H1 (cell line): ENCODE results near the gene PRICKLE2. TPM values are rescaled to one million over a fixed set of nuclear protein-coding genes. Genes with fewer than 3 reads are reported as not detected.

ENCODE experiments used
- CTCF ChIA-PET: fragments of 300-600 bp; sonication (Branson Sonifier 250); formaldehyde crosslinking; loops from one replicate; lab custom pipeline; 2021; ENCODE audit not compliant: partially characterized antibody; lab: Charles Lee
- POLR2A ChIA-PET: fragments of 300-600 bp; sonication (Branson Sonifier 250); formaldehyde crosslinking; loops from one replicate; lab custom pipeline; 2021; ENCODE audit warnings: inconsistent platforms; ENCODE audit not compliant: partially characterized antibody; lab: Charles Lee
- DNase-seq, 2 experiments: peaks; one replicate each; pipeline versions ENCODE4 v3.0.0 to v3.0.0-alpha.2; 2010 to 2022; ENCODE audit warnings: low spot score in 2 of 2, low read depth in 1 of 2, mixed read lengths in 1 of 2
- FAIRE-seq: peaks from 2 replicates; lab custom pipeline; 2011; peaks lifted over from hg19 to GRCh38; lab: Jason Lieb, UNC
- H2AFZ ChIP-seq: 2 replicates; pipeline ENCODE4 v1.8.1; 2012; ENCODE audit warnings: low read length, inconsistent platforms
- H2AK5ac ChIP-seq: 2 replicates; pipeline ENCODE4 v1.6.1; 2013; ENCODE audit warnings: low read depth, low read length
- H2BK120ac ChIP-seq: replicated peaks from 2 replicates; pipeline ENCODE3; 2013; ENCODE audit warnings: low read depth, low read length, inconsistent platforms
- H2BK12ac ChIP-seq: 2 replicates; pipeline ENCODE4 v1.6.1; 2013; ENCODE audit warnings: low read depth, low read length
- H2BK15ac ChIP-seq: 2 replicates; pipeline ENCODE4 v1.6.1; 2013; ENCODE audit warnings: low read length
- H2BK20ac ChIP-seq: 2 replicates; pipeline ENCODE4 v1.6.1; 2013; ENCODE audit warnings: low read length
- H2BK5ac ChIP-seq: 2 replicates; pipeline ENCODE4 v1.6.1; 2013; ENCODE audit warnings: low read depth, low read length
- H3K14ac ChIP-seq: 2 replicates; pipeline ENCODE4 v1.6.1; 2013; ENCODE audit warnings: inconsistent platforms; ENCODE audit not compliant: insufficient read length
- H3K18ac ChIP-seq: 2 replicates; pipeline ENCODE4 v1.6.1; 2013; ENCODE audit warnings: low read length; ENCODE audit errors: extremely low read depth
- H3K23ac ChIP-seq: 2 replicates; pipeline ENCODE4 v1.6.1; 2013; ENCODE audit warnings: inconsistent platforms; ENCODE audit not compliant: insufficient read length
- H3K23me2 ChIP-seq: 2 replicates; pipeline ENCODE4 v1.6.1; 2013; ENCODE audit warnings: low read depth, low read length
- H3K27ac ChIP-seq: 2 replicates; pipeline ENCODE4 v1.6.1; 2011; ENCODE audit warnings: low read depth, low read length, inconsistent platforms
- H3K27me3 ChIP-seq, 4 experiments: replicated peaks in 1 of 4; 1 replicate in 1 of 4; 2 replicates in 3 of 4; pipeline versions ENCODE4 v1.6.1 to v1.8.1; 2011 to 2013; ENCODE audit warnings: low read length in 3 of 4, mild to moderate bottlenecking in 3 of 4, inconsistent platforms in 2 of 4, mixed read lengths in 2 of 4, moderate library complexity in 1 of 4; ENCODE audit not compliant: control insufficient read depth in 3 of 4, insufficient read depth in 3 of 4; ENCODE audit errors: extremely low read depth in 1 of 4
- H3K36me3 ChIP-seq, 4 experiments: 2 replicates each; pipeline versions ENCODE4 v1.6.1 to v1.8.1; 2011 to 2013; ENCODE audit warnings: mild to moderate bottlenecking in 4 of 4, low read length in 3 of 4, moderate library complexity in 2 of 4, control low read depth in 1 of 4, inconsistent platforms in 1 of 4; ENCODE audit not compliant: insufficient read depth in 4 of 4, control insufficient read depth in 2 of 4
- H3K4ac ChIP-seq: replicated peaks from 2 replicates; pipeline ENCODE3; 2013; ENCODE audit warnings: low read length, low read depth, mixed read lengths, inconsistent platforms; ENCODE audit not compliant: insufficient read length
- H3K4me1 ChIP-seq, 4 experiments: replicated peaks in 1 of 4; 1 replicate in 1 of 4; 2 replicates in 3 of 4; pipeline versions ENCODE4 v1.6.1 to v1.8.1; 2011 to 2013; ENCODE audit warnings: low read length in 3 of 4, inconsistent platforms in 2 of 4, mixed read lengths in 1 of 4; ENCODE audit not compliant: insufficient read depth in 4 of 4, control insufficient read depth in 3 of 4
- H3K4me2 ChIP-seq, 2 experiments: 2 replicates each; pipeline versions ENCODE4 v1.6.1 to v1.8.1; 2011 to 2013; ENCODE audit warnings: low read depth in 2 of 2, low read length in 2 of 2, control low read depth in 1 of 2, inconsistent platforms in 1 of 2, mild to moderate bottlenecking in 1 of 2; ENCODE audit not compliant: insufficient read depth in 1 of 2
- H3K4me3 ChIP-seq, 4 experiments: fragments of 200-600, 300-600 bp in 1 of 4; sonication (generic), shearing (Covaris generic), sonication (Bioruptor Twin) in 1 of 4; 2 replicates each; pipeline versions ENCODE4 v1.5.1 to v1.8.1; 2011 to 2016; ENCODE audit warnings: low read length in 4 of 4, low read depth in 3 of 4, control low read depth in 2 of 4, inconsistent platforms in 2 of 4, mild to moderate bottlenecking in 2 of 4, mixed read lengths in 1 of 4, moderate library complexity in 1 of 4; ENCODE audit not compliant: insufficient read depth in 2 of 4; ENCODE audit errors: extremely low read depth in 1 of 4
- H3K56ac ChIP-seq: replicated peaks from 2 replicates; pipeline ENCODE3; 2013; ENCODE audit warnings: low read depth, mild to moderate bottlenecking, mixed read lengths, low read length, inconsistent platforms; ENCODE audit not compliant: insufficient read length
- H3K79me1 ChIP-seq: 2 replicates; pipeline ENCODE4 v1.6.1; 2013; ENCODE audit warnings: low read depth, low read length, control low read depth
- H3K79me2 ChIP-seq, 2 experiments: 2 replicates each; pipeline versions ENCODE4 v1.6.1 to v1.8.1; 2012 to 2013; ENCODE audit warnings: low read length in 2 of 2, mild to moderate bottlenecking in 2 of 2, inconsistent platforms in 1 of 2; ENCODE audit not compliant: insufficient read depth in 2 of 2, control insufficient read depth in 1 of 2
- H3K9ac ChIP-seq, 4 experiments: replicated peaks in 1 of 4; 1 replicate in 1 of 4; 2 replicates in 3 of 4; pipeline versions ENCODE4 v1.6.1 to v1.8.1; 2011 to 2013; ENCODE audit warnings: low read depth in 3 of 4, low read length in 3 of 4, control low read depth in 2 of 4, mild to moderate bottlenecking in 2 of 4, moderate library complexity in 2 of 4, inconsistent platforms in 1 of 4; ENCODE audit errors: extremely low read depth in 1 of 4
- H3K9me3 ChIP-seq, 2 experiments: 2 replicates each; pipeline versions ENCODE4 v1.6.1 to v1.8.1; 2012 to 2013; ENCODE audit warnings: mild to moderate bottlenecking in 2 of 2, moderate library complexity in 2 of 2, control low read depth in 1 of 2, inconsistent platforms in 1 of 2, low read depth in 1 of 2, low read length in 1 of 2, mixed read lengths in 1 of 2; ENCODE audit not compliant: insufficient read depth in 2 of 2
- H4K20me1 ChIP-seq, 2 experiments: replicated peaks in 1 of 2; 2 replicates each; pipeline versions ENCODE3 to v1.8.1; 2011 to 2013; ENCODE audit warnings: inconsistent platforms in 2 of 2, low read length in 2 of 2, mild to moderate bottlenecking in 1 of 2; ENCODE audit not compliant: insufficient read depth in 2 of 2, control insufficient read depth in 1 of 2
- H4K5ac ChIP-seq: 2 replicates; pipeline ENCODE4 v1.6.1; 2013; ENCODE audit warnings: low read length, low read depth, mixed read lengths, inconsistent platforms; ENCODE audit not compliant: insufficient read length
- H4K8ac ChIP-seq: 2 replicates; pipeline ENCODE4 v1.8.0; 2013; ENCODE audit warnings: mild to moderate bottlenecking, moderate library complexity, low read length, inconsistent platforms; ENCODE audit not compliant: insufficient read depth; ENCODE audit errors: extremely low read depth
- H4K91ac ChIP-seq: replicated peaks from 2 replicates; pipeline ENCODE3; 2013; ENCODE audit warnings: low read length, mixed read lengths, inconsistent platforms; ENCODE audit not compliant: insufficient read length
- CHD2 ChIP-seq: IDR thresholded peaks from 2 replicates; pipeline ENCODE4 v1.6.1; 2012; ENCODE audit warnings: low read length, improper control_type of control experiment
- KDM5A ChIP-seq: fragments of 200-600 bp; IDR thresholded peaks from 2 replicates; pipeline ENCODE4 v1.7.1; 2012; ENCODE audit warnings: mild to moderate bottlenecking, low read length, inconsistent platforms, mixed read lengths
- NRF1 ChIP-seq: IDR thresholded peaks from 2 replicates; pipeline ENCODE4 v1.6.1; 2011; ENCODE audit warnings: mild to moderate bottlenecking, low read depth, low read length, improper control_type of control experiment
- PHF8 ChIP-seq: fragments of 200-600 bp; sonication (generic); conservative IDR thresholded peaks from 2 replicates; pipeline ENCODE4 v1.7.1; 2012; ENCODE audit warnings: low read depth, mild to moderate bottlenecking, inconsistent platforms, low read length, moderate library complexity
- TCF12 ChIP-seq: IDR thresholded peaks from 2 replicates; pipeline ENCODE4 v1.6.1; 2011; ENCODE audit warnings: low read depth, mild to moderate bottlenecking, low read length
- ZNF274 ChIP-seq: IDR thresholded peaks from 2 replicates; pipeline ENCODE4 v1.7.0; 2012; ENCODE audit warnings: low read length, borderline replicate concordance; ENCODE audit errors: extremely low read depth
- WGBS, 2 experiments: shearing (Covaris generic) in 1 of 2; methylation state at CpG; one replicate each; pipeline versions ENCODE4 v1.1.6 to v1.1.7; 2013 to 2015; ENCODE audit warnings: low lambda C conversion rate in 2 of 2, mixed read lengths in 2 of 2, inconsistent platforms in 1 of 2, low coverage in 1 of 2, missing lambda C conversion rate in 1 of 2; ENCODE audit not compliant: insufficient replicate concordance in 2 of 2, insufficient coverage in 1 of 2, insufficient read length in 1 of 2; ENCODE audit errors: extremely low coverage in 1 of 2, missing lambda C conversion rate in 1 of 2; 5-methylcytosine and 5-hydroxymethylcytosine counted together
- polyA plus RNA-seq, 7 experiments: library from polyadenylated mRNA; depleted of rRNA in 3 of 7; stranded (reverse) in 5 of 7; unstranded in 2 of 7; fragments of >200 nt in 5 of 7; fragments of 200-250 nt in 2 of 7; gene quantifications; 1 replicate in 5 of 7; 2 replicates in 1 of 7; 4 replicates in 1 of 7; pipeline versions ENCODE4 v1.2.1 to v1.2.3, GENCODE V29; 2011 to 2013; ENCODE audit warnings: missing spikeins in 2 of 7, mixed read lengths in 2 of 7
- total RNA-seq: library from RNA; stranded (reverse); fragmentation: NEBNext Ultra II Directional; extraction: Animal tissue kit (Norgen Biotek cat#: 25700); gene quantifications from 2 replicates; pipeline ENCODE4 v1.2.1, GENCODE V29; 2021

PRICKLE2 gene
- total and polyA plus RNA-seq, 2 of the 8 experiments (the other 6 are each of a cell fraction or from before 2014, with no cell fraction given), result 2.9 to 8.0 TPM

- H3K14ac ChIP-seq, result no peak overlapping the region
- no peaks in the 10 kb centered on the region for H3K36me3 ChIP-seq
- ChIA-PET POLR2A (no interaction called here), CTCF (interaction anchor here (0.6 to 2.1 kb wide), 4 partner anchors 9 to 207 kb away, joined by 3 to 6 read pairs (median 4); no protein-coding TSS in a partner anchor)
- H3K79me2 ChIP-seq, result no peaks in the 10 kb centered on the region
- no peak overlapping the region for H3K23ac ChIP-seq
- no peak overlapping the region for H3K27ac ChIP-seq
- H3K9ac ChIP-seq, result no peak overlapping the region
- no peaks in the 10 kb centered on the region for H3K27me3 ChIP-seq
- H2BK15ac ChIP-seq, result no peak overlapping the region
- no peaks in the 10 kb centered on the region for H3K23me2 ChIP-seq
- no peak overlapping the region for H4K8ac ChIP-seq
- H3K56ac ChIP-seq, result no peak overlapping the region
- H4K91ac ChIP-seq, result no peak overlapping the region
- DNase-seq (no peak), FAIRE-seq (no peak)
- H3K4me1 ChIP-seq, result peaks cover 0 to 15% (median 8%) of the 10 kb centered on the region in 4 experiments; a peak in 3 of 7 replicates
- no peak overlapping the region for H2BK12ac ChIP-seq
- H3K18ac ChIP-seq, result no peak overlapping the region
- H2BK5ac ChIP-seq, result no peak overlapping the region
- peaks cover 0 to 3% of the 10 kb centered on the region in 2 experiments; a peak in 1 of 4 replicates for H3K9me3 ChIP-seq
- H3K4ac ChIP-seq, result no peak overlapping the region
- H2BK20ac ChIP-seq, result no peak overlapping the region
- H4K5ac ChIP-seq, result no peak overlapping the region
- no peak overlapping the region for H3K4me3 ChIP-seq
- no peak overlapping the region for H2AK5ac ChIP-seq
- no peaks in the 10 kb centered on the region for H4K20me1 ChIP-seq
- no peak overlapping the region for H2BK120ac ChIP-seq
- no peak for TF ChIP-seq CHD2
- no peak for TF ChIP-seq PHF8
- TF ChIP-seq ZNF274, result no peak
- TF ChIP-seq KDM5A, result no peak
- no peak for TF ChIP-seq TCF12
- TF ChIP-seq NRF1, result no peak
- 92% methylated on average over 3 of the region's 3 CpGs; no CpG with 5 or more reads in 1 of the 2 experiments for WGBS, 2 experiments
- H3K79me1 ChIP-seq, result no peaks in the 10 kb centered on the region
- no peak overlapping the region for H3K4me2 ChIP-seq
- no peak overlapping the region for H2AFZ ChIP-seq
Observed at GRCh38 chr3:64270866-64271260, 45.6 kb upstream of the PRICKLE2 start.
